Activated CD8-positive, alpha-beta memory T cell treated with anti-CD3 and anti-CD28 coated beads for 1 hour (primary cell): ENCODE results near the gene PRDM13.

Experiments
- DNase-seq, 2 donors: peaks; one replicate each; pipeline ENCODE4 v3.0.0-alpha.2; 2020; ENCODE audit warnings: low read depth in 1 of 2; ENCODE audit errors: extremely low read depth in 1 of 2

The PRDM13 gene

GRCh38 chr6:99603421-99604165, 3.0 kb upstream of the PRDM13 start:
- DNase-seq = no peak

DNA sequence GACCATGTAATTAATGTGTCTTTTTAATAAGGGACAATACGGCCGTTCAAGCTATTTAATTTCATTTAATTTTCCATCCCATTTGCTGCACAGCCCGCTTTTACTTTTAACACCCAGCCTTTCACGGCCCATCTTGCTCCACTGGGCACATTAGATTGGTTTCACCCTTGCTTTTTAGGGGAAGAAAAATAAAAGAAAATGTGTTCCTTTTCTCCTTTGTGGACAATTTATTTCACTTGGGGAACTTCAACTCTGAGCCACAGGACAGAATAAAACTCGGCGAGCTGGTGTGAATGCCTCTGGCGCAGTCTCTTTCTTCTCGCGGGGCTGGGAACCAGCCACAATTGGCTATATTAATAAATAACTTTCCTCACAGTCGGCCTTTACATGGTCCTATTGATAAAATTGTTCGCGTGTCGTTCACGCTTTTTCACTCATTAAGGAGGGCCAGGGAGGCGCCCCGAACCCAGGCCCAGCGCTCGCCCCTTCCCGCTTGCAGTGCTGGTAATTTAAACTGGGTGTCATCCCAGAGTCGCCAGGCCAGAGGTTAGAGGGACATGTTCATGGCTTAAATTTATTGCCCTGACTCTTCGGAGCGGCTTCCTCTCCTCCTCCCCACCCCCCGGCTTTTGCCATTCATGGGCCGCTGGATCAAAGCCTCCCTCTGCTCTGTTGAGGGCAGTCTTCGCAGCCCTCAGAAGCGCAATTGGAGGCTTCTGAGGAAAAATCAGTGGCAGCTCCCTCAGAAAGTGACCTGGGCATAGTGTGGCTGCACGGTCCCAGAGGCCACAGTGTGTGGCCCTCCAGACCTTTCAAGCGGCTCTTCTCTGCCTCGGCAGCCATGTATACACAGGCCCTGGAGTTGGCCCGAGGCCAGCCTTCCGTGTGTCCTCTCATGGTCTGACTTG, 2.2 kb upstream of the PRDM13 start:
- no peak for DNase-seq

GRCh38 chr6:99605074-99605734, 1.4 kb upstream of the PRDM13 start:
- no peak for DNase-seq

GRCh38 chr6:99605911-99606655, 550 bp upstream of the PRDM13 start:
- no peak for DNase-seq

DNA sequence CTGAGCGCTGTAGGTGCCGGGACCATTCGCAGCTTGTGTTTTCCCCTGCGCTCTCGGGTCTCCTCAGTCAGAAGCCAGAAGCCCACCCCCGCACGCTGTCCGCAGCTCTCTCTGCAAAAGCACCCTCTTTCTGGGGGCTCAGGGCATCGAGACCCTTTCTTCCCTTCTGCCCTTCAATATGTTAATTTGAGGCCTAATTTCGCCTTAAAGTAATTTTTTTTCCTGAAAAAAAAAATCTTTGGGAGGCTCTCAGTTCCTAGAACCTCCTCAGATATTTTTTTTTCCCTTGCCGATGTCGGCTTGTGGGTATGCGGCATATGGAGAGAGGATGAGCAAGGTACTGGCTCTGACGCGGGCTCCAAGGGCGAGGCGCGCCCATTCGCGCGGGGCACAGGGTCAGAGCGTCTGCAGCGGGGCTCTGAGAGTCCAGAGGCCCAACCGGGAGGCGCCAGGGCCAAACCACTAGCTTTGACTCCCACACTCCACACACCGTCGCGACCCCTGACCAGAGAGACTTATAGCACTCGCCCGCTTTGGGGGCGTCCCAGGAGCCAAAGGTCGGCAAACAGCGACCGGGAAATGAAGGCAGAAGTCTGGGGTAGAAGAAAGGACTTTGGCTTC, 893 bp downstream of the PRDM13 start:
- DNase-seq = no peak

- no peak for DNase-seq
Observed at GRCh38 chr6:99608059-99608885, 1.6 kb downstream of the PRDM13 start.

DNA sequence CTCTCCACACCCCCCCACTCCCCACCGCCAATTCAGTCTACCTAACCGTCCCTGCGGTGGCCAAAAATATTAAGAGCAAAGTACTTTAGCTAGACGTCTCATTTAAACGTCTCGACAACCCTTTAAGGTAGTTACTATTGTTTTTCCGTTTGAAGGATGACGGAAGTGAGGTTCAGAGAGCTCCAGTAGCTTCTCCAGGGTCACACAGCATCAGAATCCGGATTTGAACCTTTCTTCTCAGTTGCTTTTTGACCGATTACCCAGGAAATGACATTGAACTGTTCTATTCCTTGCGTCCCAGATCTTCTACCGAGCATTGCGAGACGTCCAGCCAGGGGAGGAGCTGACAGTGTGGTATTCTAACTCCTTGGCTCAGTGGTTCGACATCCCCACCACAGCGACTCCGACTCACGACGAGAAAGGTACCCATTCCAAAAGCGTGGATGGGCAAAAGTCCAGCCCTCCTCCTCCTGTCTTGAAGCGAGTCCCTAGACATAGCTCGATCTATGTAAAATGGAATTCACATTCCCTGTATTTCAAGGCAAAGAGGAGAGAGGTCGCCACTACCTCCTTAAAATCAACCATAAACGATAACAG, 2.4 kb downstream of the PRDM13 start:
- DNase-seq = no peak

- DNase-seq = no peak
Observed at GRCh38 chr6:99609905-99610489, 3.4 kb downstream of the PRDM13 start.

DNA sequence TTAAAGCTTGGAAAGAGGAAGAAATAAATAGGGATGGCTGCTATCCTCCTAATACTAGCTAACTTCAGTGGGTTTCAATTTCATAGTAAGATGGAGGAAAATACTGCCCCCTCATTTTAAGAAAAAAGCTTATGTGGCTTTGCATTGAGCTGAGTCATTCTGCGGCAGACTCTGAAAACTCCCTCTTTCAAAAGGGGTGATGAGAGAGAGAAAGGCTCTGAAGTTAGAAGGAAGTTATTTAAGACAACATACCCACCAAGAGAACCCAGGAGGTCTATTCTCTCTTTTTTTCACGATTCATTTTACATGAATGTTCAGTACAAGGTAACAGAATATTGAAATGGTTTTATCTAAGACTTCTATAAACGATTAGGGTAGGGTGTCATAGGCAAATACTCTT, 4.5 kb downstream of the PRDM13 start:
- DNase-seq = no peak

- DNase-seq = no peak
Observed at GRCh38 chr6:99612551-99613408, 6.1 kb downstream of the PRDM13 start.

GRCh38 chr6:99613409-99613704, 6.7 kb downstream of the PRDM13 start:
- no peak for DNase-seq

- DNase-seq = no peak
Observed at GRCh38 chr6:99613705-99614429, 7.2 kb downstream of the PRDM13 start.

GRCh38 chr6:99614430-99615186, 8.0 kb downstream of the PRDM13 start:
- DNase-seq = no peak

- DNase-seq = no peak
Observed at GRCh38 chr6:99617131-99617530, 10.5 kb downstream of the PRDM13 start.

- no peak for DNase-seq
Observed at GRCh38 chr6:99618649-99619408, 12.2 kb downstream of the PRDM13 start.

- no peak for DNase-seq
Observed at GRCh38 chr6:99619409-99619762, 12.8 kb downstream of the PRDM13 start.
